Calu3 (cell line): ENCODE measurements around the gene ALDOC. TPM values are rescaled to one million over a fixed set of nuclear protein-coding genes. Genes with fewer than 3 reads are reported as not detected.

Source experiments
- BruUV-seq: library from RNA; stranded (reverse); fragments of 400-500 nt; replicated peaks from 2 replicates; lab custom pipeline; 2021; lab: Mats Ljungman, UMichigan
- CTCF ChIA-PET: fragments of 300-600 bp; sonication (Branson Sonifier 250); formaldehyde crosslinking; loops from one replicate; lab custom pipeline; 2022; ENCODE audit warnings: antibody characterized with exemption; lab: Charles Lee
- DNase-seq: peaks from one replicate; pipeline ENCODE4 v3.0.0; 2022
- H3K27ac Mint-ChIP-seq: one replicate; pipeline ENCODE4 v1.8.0; 2022; ENCODE audit warnings: mixed read lengths; ENCODE audit not compliant: unreplicated experiment
- H3K27me3 Mint-ChIP-seq: one replicate; pipeline ENCODE4 v1.8.0; 2022; ENCODE audit warnings: mixed read lengths; ENCODE audit not compliant: unreplicated experiment
- H3K36me3 Mint-ChIP-seq: one replicate; pipeline ENCODE4 v1.8.0; 2022; ENCODE audit warnings: mild to moderate bottlenecking, moderate library complexity, mixed read lengths; ENCODE audit not compliant: insufficient read depth, unreplicated experiment
- H3K4me1 Mint-ChIP-seq: one replicate; pipeline ENCODE4 v1.8.0; 2022; ENCODE audit warnings: mild to moderate bottlenecking, low read depth, mixed read lengths; ENCODE audit not compliant: unreplicated experiment
- H3K4me3 Mint-ChIP-seq: one replicate; pipeline ENCODE4 v1.8.0; 2022; ENCODE audit warnings: mild to moderate bottlenecking, low read depth, moderate library complexity, mixed read lengths; ENCODE audit not compliant: unreplicated experiment
- H3K9me3 Mint-ChIP-seq: one replicate; pipeline ENCODE4 v1.8.0; 2022; ENCODE audit warnings: low read depth, mixed read lengths; ENCODE audit not compliant: unreplicated experiment
- CTCF ChIP-seq: fragments of 200-600 bp; IDR thresholded peaks from one replicate; pipeline ENCODE4 v1.8.0; 2022; ENCODE audit warnings: antibody characterized with exemption; ENCODE audit not compliant: unreplicated experiment
- intact Hi-C: fragments of 100-400 bp; cut with micrococcal nuclease; formaldehyde crosslinking; loops from one replicate; pipeline ENCODE4 v1.10.0; 2022; ENCODE audit not compliant: unreplicated experiment
- total RNA-seq: library from RNA; stranded (reverse); gene quantifications from 2 replicates; pipeline ENCODE4 v1.2.3, GENCODE V29; 2022

Gene ALDOC
- total RNA-seq, 1 experiment from 2014 or later = 2.6 TPM

GRCh38 chr17:28528327-28529012, 48.2 kb downstream of the ALDOC start:
- Mint-ChIP-seq H3K27me3 (peaks cover 34% of the 10 kb centered on the region), H3K4me1 (peaks cover 14% of the 10 kb centered on the region), H3K4me3 (no peak overlapping the region), H3K27ac (no peak overlapping the region), H3K9me3 (no peaks in the 10 kb centered on the region), H3K36me3 (peaks cover 4% of the 10 kb centered on the region)
- BruUV-seq = no TSS peak
- DNase-seq = no peak
- no peak for TF ChIP-seq CTCF
- intact Hi-C loops = no loop called here
- CTCF ChIA-PET = no interaction called here

- Mint-ChIP-seq H3K27me3 (peaks cover 32% of the 10 kb centered on the region), H3K9me3 (no peaks in the 10 kb centered on the region), H3K4me1 (peaks cover 8% of the 10 kb centered on the region), H3K27ac (no peak overlapping the region), H3K36me3 (peaks cover 4% of the 10 kb centered on the region), H3K4me3 (no peak overlapping the region)
- no TSS peak for BruUV-seq
- CTCF ChIA-PET = interaction anchor here (0.6 kb wide), 1 partner anchor 25 kb away, joined by 3 read pairs; the partner anchor contains the start of gene UNC119
- intact Hi-C loops = no loop called here
- DNase-seq = peak; percentile 65
- no peak for TF ChIP-seq CTCF
These were observed 48.8 kb downstream of the ALDOC start for GRCh38 chr17:28527859-28528258.

GRCh38 chr17:28527181-28527681, 49.5 kb downstream of the ALDOC start:
- Mint-ChIP-seq H3K27me3 (peaks cover 27% of the 10 kb centered on the region), H3K4me3 (no peak overlapping the region), H3K27ac (no peak overlapping the region), H3K36me3 (peaks cover 4% of the 10 kb centered on the region), H3K9me3 (no peaks in the 10 kb centered on the region), H3K4me1 (peaks cover 8% of the 10 kb centered on the region)
- CTCF ChIA-PET = interaction anchor here (0.6 kb wide), 1 partner anchor 26 kb away, joined by 3 read pairs; the partner anchor contains the start of gene UNC119
- intact Hi-C loops = no loop called here
- TF ChIP-seq CTCF = no peak
- no peak for DNase-seq
- BruUV-seq = no TSS peak

GRCh38 chr17:28526381-28526780, 50.3 kb downstream of the ALDOC start:
- TF ChIP-seq CTCF = no peak
- no peak for DNase-seq
- Mint-ChIP-seq H3K27ac (no peak overlapping the region), H3K36me3 (peaks cover 4% of the 10 kb centered on the region), H3K4me1 (peaks cover 8% of the 10 kb centered on the region), H3K9me3 (no peaks in the 10 kb centered on the region), H3K4me3 (no peak overlapping the region), H3K27me3 (peaks cover 19% of the 10 kb centered on the region)
- CTCF ChIA-PET = no interaction called here
- intact Hi-C loops = no loop called here
- no TSS peak for BruUV-seq
